GM18867 (cell line): ENCODE measurements around the gene KLHL40.

Experiments
- ATAC-seq: cut with Tn5 transposase; IDR thresholded peaks from one replicate; pipeline ENCODE4 v1.9.1; 2021; ENCODE audit warnings: mild to moderate bottlenecking, moderate library complexity; ENCODE audit not compliant: unreplicated experiment

The KLHL40 gene

GRCh38 chr3:42668413-42668760 is 16.9 kb upstream of the KLHL40 start:
- no peak for ATAC-seq

- ATAC-seq: no peak
Observed at GRCh38 chr3:42668793-42669217, 16.5 kb upstream of the KLHL40 start.

- ATAC-seq: no peak
Observed at GRCh38 chr3:42670051-42670576, 15.2 kb upstream of the KLHL40 start.

GRCh38 chr3:42670670-42671069 is 14.7 kb upstream of the KLHL40 start:
- no peak for ATAC-seq

GRCh38 chr3:42672515-42672914 is 12.8 kb upstream of the KLHL40 start:
- no peak for ATAC-seq

GRCh38 chr3:42673082-42673481 is 12.3 kb upstream of the KLHL40 start:
- ATAC-seq: no peak

GRCh38 chr3:42674146-42674545 is 11.2 kb upstream of the KLHL40 start:
- ATAC-seq: no peak

GRCh38 chr3:42675909-42676308 is 9.4 kb upstream of the KLHL40 start:
- ATAC-seq: no peak

- ATAC-seq: no peak
Observed at GRCh38 chr3:42678447-42678846, 6.9 kb upstream of the KLHL40 start.

GRCh38 chr3:42680271-42680670 is 5.1 kb upstream of the KLHL40 start:
- no peak for ATAC-seq

GRCh38 chr3:42680806-42681205 is 4.5 kb upstream of the KLHL40 start:
- ATAC-seq: no peak

GRCh38 chr3:42681361-42682038 is 3.8 kb upstream of the KLHL40 start:
- no peak for ATAC-seq

- ATAC-seq: no peak
Observed at GRCh38 chr3:42682301-42683070, 2.9 kb upstream of the KLHL40 start.

- ATAC-seq: no peak
Observed at GRCh38 chr3:42683875-42684598, 1.3 kb upstream of the KLHL40 start.

- no peak for ATAC-seq
Observed at GRCh38 chr3:42684632-42685362, 540 bp upstream of the KLHL40 start.

GRCh38 chr3:42685891-42686820 is 819 bp downstream of the KLHL40 start:
- no peak for ATAC-seq

GRCh38 chr3:42686832-42687650 is 1.7 kb downstream of the KLHL40 start:
- ATAC-seq: no peak

GRCh38 chr3:42688016-42688415 is 2.7 kb downstream of the KLHL40 start:
- no peak for ATAC-seq
